Renal cortex interstitium (tissue), 11 donors: ENCODE measurements around the gene P2RY13. TPM values are rescaled to one million over a fixed set of nuclear protein-coding genes. Genes with fewer than 3 reads are reported as not detected.

Experiments
- DNase-seq, 11 donors: peaks; one replicate each; pipeline ENCODE4 v3.0.0-alpha.2; 2013; ENCODE audit warnings: low read depth in 9 of 11, low spot score in 4 of 11; ENCODE audit errors: extremely low read depth in 1 of 11
- polyA plus RNA-seq, 3 donors: library from polyadenylated mRNA; unstranded; fragments of 120-200 nt; gene quantifications; one replicate each; pipeline ENCODE4 v1.2.1, GENCODE V29; 2013; ENCODE audit not compliant: insufficient read length in 3 of 3

P2RY13 gene
- polyA plus RNA-seq, 3 donors: 0.33 to 1.5 (median 1.5) TPM

DNA sequence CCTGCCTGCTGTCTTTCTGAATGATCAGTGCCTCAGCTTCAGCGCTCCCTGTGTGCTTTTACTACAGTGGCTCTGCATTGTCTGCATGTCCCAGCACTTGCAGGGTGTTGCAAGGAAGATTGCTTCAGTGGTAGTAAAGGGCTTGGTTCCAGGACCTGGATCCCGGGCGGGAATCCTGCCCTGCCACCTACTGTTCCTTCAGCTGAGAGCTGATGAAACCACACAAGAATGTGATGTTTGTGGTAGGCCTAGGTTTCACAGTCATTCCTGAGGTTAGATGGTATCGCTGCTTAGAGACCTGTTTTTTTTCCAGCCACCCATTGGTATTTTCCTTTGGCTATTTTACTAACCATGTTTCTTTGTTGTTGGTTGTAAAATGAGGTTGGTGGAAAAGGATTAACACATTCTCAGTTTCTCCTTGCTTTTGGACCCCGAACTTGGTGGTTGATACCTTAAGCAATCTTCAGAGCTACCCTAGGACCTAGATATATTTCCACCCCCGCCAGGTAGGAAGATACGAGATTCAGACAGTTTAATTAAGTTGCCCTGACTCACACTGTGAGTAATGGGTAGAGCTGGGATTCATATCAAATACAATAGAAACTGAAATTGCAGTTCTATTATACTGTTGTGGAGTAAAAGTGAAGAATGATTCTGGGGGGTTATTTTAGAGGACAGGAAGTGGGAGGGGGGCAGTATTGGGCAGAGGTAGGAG, 24.1 kb downstream of the P2RY13 start:
- peak in 1 of 11 donors; percentile 5 for DNase-seq

GRCh38 chr3:151303751-151304150, 25.6 kb downstream of the P2RY13 start:
- DNase-seq: no peak

DNA sequence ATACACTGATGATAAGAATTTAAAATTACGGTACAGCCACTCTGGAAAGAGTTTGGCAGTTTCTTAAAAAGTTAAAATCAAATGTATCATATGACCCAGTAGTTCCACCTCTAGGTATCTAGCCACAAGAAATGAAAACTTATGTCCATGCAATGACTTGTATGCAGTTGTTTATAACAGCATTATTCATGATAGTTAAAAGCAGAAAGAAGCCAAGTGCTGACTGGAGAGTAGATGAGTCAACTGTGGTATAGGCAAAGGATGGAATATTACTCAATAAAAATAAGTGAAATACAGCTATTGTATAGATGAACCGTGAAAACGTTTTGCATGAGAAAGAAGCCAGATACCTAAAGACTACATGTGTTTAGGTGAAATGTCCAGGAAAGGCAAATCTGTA, 27.6 kb downstream of the P2RY13 start:
- no peak for DNase-seq

DNA sequence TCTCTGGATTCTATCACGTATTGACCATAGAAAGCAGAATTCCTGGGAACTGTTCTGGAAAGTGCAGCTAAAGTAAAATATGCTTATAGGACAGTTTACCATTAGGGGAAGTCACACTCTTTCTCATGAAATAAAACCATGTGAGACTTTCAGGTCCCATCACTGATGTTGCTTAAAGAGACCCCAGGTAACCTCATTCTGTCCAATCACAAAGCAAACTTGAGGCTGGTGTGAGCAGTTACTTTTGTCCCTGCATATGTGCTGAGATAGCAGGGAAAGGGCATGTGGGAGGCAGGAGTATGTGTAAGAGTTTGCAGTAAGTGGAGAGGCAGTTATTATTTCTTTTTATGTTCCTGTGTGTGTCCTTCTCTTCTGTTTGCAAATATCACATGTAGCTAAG, 28.8 kb downstream of the P2RY13 start:
- DNase-seq: no peak

GRCh38 chr3:151299006-151299405, 30.3 kb downstream of the P2RY13 start:
- no peak for DNase-seq

DNA sequence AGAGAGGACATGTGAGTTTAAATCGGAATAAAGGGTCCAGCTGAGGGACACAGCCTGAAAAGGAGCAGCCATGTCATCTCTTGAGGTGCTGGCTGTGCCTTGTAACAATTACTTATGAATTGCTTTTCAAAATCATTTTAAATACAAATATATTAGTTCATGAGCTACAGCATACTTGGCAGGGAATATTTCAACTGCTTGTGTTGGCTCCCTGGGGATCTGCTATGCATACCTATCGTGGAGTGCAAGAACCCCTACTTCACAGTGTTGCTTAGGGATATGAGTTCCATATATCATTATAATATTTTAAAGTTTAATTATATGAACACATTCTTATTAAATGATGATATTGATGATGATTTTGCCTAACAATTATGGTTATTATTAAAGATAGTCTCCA, 31.9 kb downstream of the P2RY13 start:
- no peak for DNase-seq

GRCh38 chr3:151296226-151296625, 33.1 kb downstream of the P2RY13 start:
- no peak for DNase-seq

DNA sequence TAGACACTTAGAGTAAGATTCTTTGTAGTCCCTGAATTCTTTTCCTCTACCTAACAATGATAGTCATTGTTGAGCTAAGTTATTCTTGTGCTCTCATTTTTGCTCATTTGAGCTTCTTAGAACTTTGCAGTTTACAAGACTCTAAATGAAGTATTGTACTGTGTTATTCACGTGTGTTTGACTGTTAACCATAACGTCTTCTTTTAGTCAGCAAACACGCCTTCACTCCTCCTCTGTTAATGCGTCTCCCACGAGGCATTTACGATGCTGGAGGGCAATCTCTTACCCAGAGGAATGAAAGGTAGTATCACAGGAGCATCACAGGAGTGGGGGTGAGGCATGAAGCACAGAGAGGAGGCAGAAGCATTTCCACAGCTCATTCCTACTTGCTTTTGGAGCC, 36.2 kb downstream of the P2RY13 start:
- DNase-seq: no peak

- no peak for DNase-seq
Observed at GRCh38 chr3:151290673-151291072, 38.7 kb downstream of the P2RY13 start.

GRCh38 chr3:151289445-151289844, 39.9 kb downstream of the P2RY13 start:
- DNase-seq: no peak

GRCh38 chr3:151285940-151286339, 43.4 kb downstream of the P2RY13 start:
- no peak for DNase-seq

- DNase-seq: peak in 3 of 11 donors; percentile 23 to 33 (median 26)
Observed at GRCh38 chr3:151283907-151284461, 45.4 kb downstream of the P2RY13 start.

DNA sequence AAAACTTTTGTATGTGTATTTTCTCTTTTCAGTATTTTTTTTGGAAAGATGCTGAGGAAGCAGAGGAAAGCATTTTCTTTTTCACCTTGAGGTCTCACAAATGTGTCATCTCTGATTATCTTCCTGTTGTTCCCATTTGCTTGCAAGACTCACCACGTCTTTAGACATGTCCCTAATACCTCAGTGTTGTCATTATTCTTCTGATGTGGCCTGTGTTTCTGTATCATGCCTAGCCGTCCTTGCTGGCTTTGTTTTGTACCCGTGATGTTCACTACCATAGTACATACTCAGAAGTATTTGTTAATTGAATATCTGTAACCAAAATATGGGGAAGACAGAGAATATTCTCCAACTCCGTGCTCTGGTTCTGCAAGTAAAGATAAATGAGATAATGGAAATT, 46.0 kb downstream of the P2RY13 start:
- DNase-seq: no peak

DNA sequence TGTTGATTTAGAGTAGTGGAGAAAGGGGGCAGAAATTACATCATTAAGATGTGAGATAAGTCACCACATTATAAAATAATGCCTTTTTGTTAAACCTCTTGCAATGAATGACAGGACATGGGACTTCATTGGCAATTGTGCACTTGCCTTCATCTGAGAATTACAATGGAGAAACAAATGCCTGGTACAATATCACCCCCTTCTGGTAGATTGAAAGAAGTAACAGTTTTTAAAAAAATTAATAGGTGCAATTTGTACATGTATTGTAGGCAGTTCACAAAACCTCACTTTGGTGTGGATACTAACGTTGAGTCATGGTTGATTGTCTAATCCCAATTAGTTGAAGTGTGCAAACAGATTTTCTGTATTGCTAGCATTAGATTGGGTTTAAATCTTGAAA, 46.4 kb downstream of the P2RY13 start:
- peak in 10 of 11 donors; percentile 26 to 63 (median 42) for DNase-seq

- DNase-seq: no peak
Observed at GRCh38 chr3:151281671-151282324, 47.6 kb downstream of the P2RY13 start.

GRCh38 chr3:151278230-151278629, 51.1 kb downstream of the P2RY13 start, which contains the start of gene P2RY14:
Gene P2RY14 (minus strand): TSS chr3:151278542. CDS start chr3:151214316, 64,226 bp downstream.
- DNase-seq: no peak

- DNase-seq: no peak
Observed at GRCh38 chr3:151276687-151277042, 52.7 kb downstream of the P2RY13 start.
